Karpas-422 (cell line): ENCODE results near the gene HESX1. TPM values are rescaled to one million over a fixed set of nuclear protein-coding genes. Genes with fewer than 3 reads are reported as not detected.

Experiments
- DNase-seq: peaks from one replicate; pipeline ENCODE4 v3.0.0-alpha.2; 2015
- H2AFZ ChIP-seq: fragments of 200-600 bp; sonication (generic); 2 replicates; pipeline ENCODE4 v1.6.1; 2014; ENCODE audit warnings: antibody characterized with exemption, low read length, mixed read lengths
- H3K27ac ChIP-seq: fragments of 200-600 bp; sonication (generic); 2 replicates; pipeline ENCODE4 v1.5.1; 2014; ENCODE audit warnings: mild to moderate bottlenecking, low read length, moderate library complexity
- H3K27me3 ChIP-seq: fragments of 200-600 bp; sonication (generic); 2 replicates; pipeline ENCODE4 v1.6.1; 2014; ENCODE audit warnings: low read length, mixed read lengths
- H3K36me3 ChIP-seq: fragments of 200-600 bp; sonication (generic); 2 replicates; pipeline ENCODE4 v1.6.1; 2014; ENCODE audit warnings: low read length, mixed read lengths; ENCODE audit not compliant: insufficient read depth
- H3K4me1 ChIP-seq: fragments of 200-600 bp; sonication (generic); 2 replicates; pipeline ENCODE4 v1.6.1; 2014; ENCODE audit warnings: mild to moderate bottlenecking, low read length, mixed read lengths
- H3K4me2 ChIP-seq: fragments of 200-600 bp; sonication (generic); 2 replicates; pipeline ENCODE4 v1.6.1; 2014; ENCODE audit warnings: low read length, low read depth, mild to moderate bottlenecking; ENCODE audit not compliant: poor library complexity, severe bottlenecking
- H3K4me3 ChIP-seq: fragments of 200-600 bp; sonication (generic); 2 replicates; pipeline ENCODE4 v1.5.1; 2014; ENCODE audit warnings: mild to moderate bottlenecking, antibody characterized with exemption, low read length, mixed read lengths
- H3K79me2 ChIP-seq: fragments of 200-600 bp; sonication (generic); 2 replicates; pipeline ENCODE4 v1.6.1; 2014; ENCODE audit warnings: mild to moderate bottlenecking, low read length, mixed read lengths
- H3K9ac ChIP-seq: fragments of 200-600 bp; sonication (generic); 2 replicates; pipeline ENCODE4 v1.6.0; 2014; ENCODE audit warnings: low read length
- H3K9me2 ChIP-seq: fragments of 200-600 bp; sonication (generic), shearing (Covaris generic); replicated peaks from 2 replicates; pipeline ENCODE4 v1.6.0; 2014; ENCODE audit warnings: mild to moderate bottlenecking, low read length, moderate library complexity; ENCODE audit not compliant: insufficient read depth
- H3K9me3 ChIP-seq: fragments of 300-700, 200-600 bp; sonication (generic); 2 replicates; pipeline ENCODE4 v1.6.1; 2014; ENCODE audit warnings: low read length, mixed read lengths
- H4K20me1 ChIP-seq: fragments of 200-600 bp; sonication (generic); 2 replicates; pipeline ENCODE4 v1.6.1; 2014; ENCODE audit warnings: mild to moderate bottlenecking, antibody characterized with exemption, low read length, low read depth; ENCODE audit not compliant: insufficient read depth
- total RNA-seq: library from RNA; depleted of rRNA; stranded (reverse); fragments of >200 nt; shearing (Covaris generic); gene quantifications from 2 replicates; pipeline ENCODE4 v1.2.3, GENCODE V29; 2014; ENCODE audit warnings: low replicate concordance

The HESX1 gene
- total RNA-seq, 1 experiment from 2014 or later = 3.4 TPM

GRCh38 chr3:57158325-57158724, 41.5 kb downstream of the HESX1 start:
- H3K27ac ChIP-seq = no peak overlapping the region
- H3K9ac ChIP-seq = no peak overlapping the region
- DNase-seq = no peak
- H3K9me2 ChIP-seq = no peaks in the 10 kb centered on the region
- no peaks in the 10 kb centered on the region for H3K36me3 ChIP-seq
- H4K20me1 ChIP-seq = no peaks in the 10 kb centered on the region
- no peak overlapping the region for H3K4me3 ChIP-seq
- no peak overlapping the region; the same call in 1 of the 2 replicates for H2AFZ ChIP-seq
- H3K4me2 ChIP-seq = no peak overlapping the region
- no peaks in the 10 kb centered on the region for H3K9me3 ChIP-seq
- H3K27me3 ChIP-seq = no peaks in the 10 kb centered on the region
- no peaks in the 10 kb centered on the region for H3K79me2 ChIP-seq
- peaks cover 14% of the 10 kb centered on the region for H3K4me1 ChIP-seq

GRCh38 chr3:57157545-57157944, 42.2 kb downstream of the HESX1 start:
- Histone ChIP-seq H3K9me3 (no peaks in the 10 kb centered on the region), H3K27me3 (no peaks in the 10 kb centered on the region), H3K4me3 (no peak overlapping the region), H3K4me2 (no peak overlapping the region), H3K9me2 (no peaks in the 10 kb centered on the region), H3K9ac (no peak overlapping the region), H3K36me3 (no peaks in the 10 kb centered on the region), H3K79me2 (no peaks in the 10 kb centered on the region), H4K20me1 (no peaks in the 10 kb centered on the region), H2AFZ (no peak overlapping the region), H3K4me1 (peaks cover 12% of the 10 kb centered on the region), H3K27ac (no peak overlapping the region)
- no peak for DNase-seq

GRCh38 chr3:57155310-57155643, 44.5 kb downstream of the HESX1 start:
- Histone ChIP-seq H2AFZ (no peak overlapping the region), H3K9ac (no peak overlapping the region), H3K4me1 (0 out of 2 replicates have a peak, but pooled peaks cover 3% of the 10 kb centered on the region), H3K36me3 (no peaks in the 10 kb centered on the region), H3K4me3 (no peak overlapping the region), H4K20me1 (no peaks in the 10 kb centered on the region), H3K4me2 (no peak overlapping the region), H3K79me2 (no peaks in the 10 kb centered on the region), H3K9me2 (no peaks in the 10 kb centered on the region), H3K9me3 (no peaks in the 10 kb centered on the region), H3K27me3 (no peaks in the 10 kb centered on the region), H3K27ac (no peak overlapping the region)
- DNase-seq = no peak

GRCh38 chr3:57154470-57155309, 45.1 kb downstream of the HESX1 start:
- H3K4me2 ChIP-seq = no peak overlapping the region
- H3K27me3 ChIP-seq = no peaks in the 10 kb centered on the region
- H3K36me3 ChIP-seq = no peaks in the 10 kb centered on the region
- 0 out of 2 replicates have a peak, but pooled peaks cover 3% of the 10 kb centered on the region for H3K4me1 ChIP-seq
- H3K4me3 ChIP-seq = no peak overlapping the region
- DNase-seq = no peak
- no peaks in the 10 kb centered on the region for H3K9me2 ChIP-seq
- H3K9me3 ChIP-seq = no peaks in the 10 kb centered on the region
- H3K79me2 ChIP-seq = no peaks in the 10 kb centered on the region
- no peak overlapping the region for H3K27ac ChIP-seq
- no peaks in the 10 kb centered on the region for H4K20me1 ChIP-seq
- H2AFZ ChIP-seq = no peak overlapping the region
- H3K9ac ChIP-seq = no peak overlapping the region

- Histone ChIP-seq H3K9me3 (no peaks in the 10 kb centered on the region), H3K4me2 (no peak overlapping the region), H3K79me2 (no peaks in the 10 kb centered on the region), H2AFZ (no peak overlapping the region), H4K20me1 (no peaks in the 10 kb centered on the region), H3K9ac (no peak overlapping the region), H3K36me3 (no peaks in the 10 kb centered on the region), H3K9me2 (no peaks in the 10 kb centered on the region), H3K4me3 (no peak overlapping the region), H3K27me3 (no peaks in the 10 kb centered on the region), H3K4me1 (no peaks in the 10 kb centered on the region), H3K27ac (no peak overlapping the region)
- no peak for DNase-seq
Observed at GRCh38 chr3:57152151-57153143, 47.3 kb downstream of the HESX1 start.

GRCh38 chr3:57151749-57152148, 48.0 kb downstream of the HESX1 start:
- no peak for DNase-seq
- no peak overlapping the region for H2AFZ ChIP-seq
- H3K9ac ChIP-seq = no peak overlapping the region
- no peak overlapping the region for H3K4me3 ChIP-seq
- H3K4me2 ChIP-seq = no peak overlapping the region
- H3K4me1 ChIP-seq = no peaks in the 10 kb centered on the region
- H3K36me3 ChIP-seq = no peaks in the 10 kb centered on the region
- H4K20me1 ChIP-seq = no peaks in the 10 kb centered on the region
- H3K9me3 ChIP-seq = no peaks in the 10 kb centered on the region
- H3K27me3 ChIP-seq = no peaks in the 10 kb centered on the region
- no peak overlapping the region for H3K27ac ChIP-seq
- no peaks in the 10 kb centered on the region for H3K79me2 ChIP-seq
- no peaks in the 10 kb centered on the region for H3K9me2 ChIP-seq

GRCh38 chr3:57151021-57151449, 48.7 kb downstream of the HESX1 start:
- Histone ChIP-seq H3K9me3 (no peaks in the 10 kb centered on the region), H3K79me2 (no peaks in the 10 kb centered on the region), H4K20me1 (no peaks in the 10 kb centered on the region), H2AFZ (no peak overlapping the region), H3K4me2 (no peak overlapping the region), H3K9ac (no peak overlapping the region), H3K27ac (no peak overlapping the region), H3K4me1 (no peaks in the 10 kb centered on the region), H3K4me3 (no peak overlapping the region), H3K9me2 (no peaks in the 10 kb centered on the region), H3K36me3 (no peaks in the 10 kb centered on the region), H3K27me3 (no peaks in the 10 kb centered on the region)
- no peak for DNase-seq

- Histone ChIP-seq H3K4me2 (no peak overlapping the region), H3K4me3 (no peak overlapping the region), H3K27ac (no peak overlapping the region), H3K79me2 (no peaks in the 10 kb centered on the region), H3K9me3 (no peaks in the 10 kb centered on the region), H4K20me1 (no peaks in the 10 kb centered on the region), H3K9me2 (no peaks in the 10 kb centered on the region), H3K27me3 (no peaks in the 10 kb centered on the region), H3K36me3 (no peaks in the 10 kb centered on the region), H2AFZ (no peak overlapping the region), H3K9ac (no peak overlapping the region), H3K4me1 (no peaks in the 10 kb centered on the region)
- no peak for DNase-seq
Observed at GRCh38 chr3:57150113-57150581, 49.6 kb downstream of the HESX1 start.
